Fibroblast of lung (primary cell): ENCODE data around the gene CMC2. TPM values are rescaled to one million over a fixed set of nuclear protein-coding genes. Genes with fewer than 3 reads are reported as not detected.

Experiments
- DNase-seq, 2 donors: peaks; one replicate each; pipeline versions ENCODE4 v3.0.0 to v3.0.0-alpha.2; 2010; ENCODE audit warnings: low read depth in 2 of 2
- H2AFZ ChIP-seq: 2 replicates; pipeline ENCODE4 v1.5.1; 2012; ENCODE audit warnings: low read length, control low read depth, inconsistent platforms
- H3K27ac ChIP-seq: 2 replicates; pipeline ENCODE4 v1.5.1; 2011; ENCODE audit warnings: low read length, control low read depth; ENCODE audit not compliant: insufficient read depth
- H3K27me3 ChIP-seq: 2 replicates; pipeline ENCODE4 v1.5.1; 2011; ENCODE audit warnings: mild to moderate bottlenecking, low read length; ENCODE audit not compliant: control insufficient read depth, insufficient read depth
- H3K36me3 ChIP-seq: 2 replicates; pipeline ENCODE4 v1.5.1; 2011; ENCODE audit warnings: low read length; ENCODE audit not compliant: control insufficient read depth, insufficient read depth
- H3K4me1 ChIP-seq: 2 replicates; pipeline ENCODE4 v1.5.1; 2011; ENCODE audit warnings: low read length; ENCODE audit not compliant: control insufficient read depth, insufficient read depth; ENCODE audit errors: extremely low read depth
- H3K4me2 ChIP-seq: 2 replicates; pipeline ENCODE4 v1.5.1; 2011; ENCODE audit warnings: low read length, control low read depth; ENCODE audit not compliant: insufficient read depth; ENCODE audit errors: extremely low read depth
- H3K4me3 ChIP-seq, 4 experiments: fragments of 200-600 bp in 1 of 4; sonication (generic) in 1 of 4; replicated peaks in 1 of 4; 2 replicates each; pipeline ENCODE4 v1.5.1; 2011 to 2016; ENCODE audit warnings: low read length in 4 of 4, low read depth in 3 of 4, mild to moderate bottlenecking in 3 of 4, control low read depth in 2 of 4, inconsistent platforms in 1 of 4, mixed read lengths in 1 of 4; ENCODE audit not compliant: insufficient read depth in 1 of 4; ENCODE audit errors: control extremely low read depth in 1 of 4
- H3K79me2 ChIP-seq: 2 replicates; pipeline ENCODE4 v1.5.1; 2012; ENCODE audit warnings: mild to moderate bottlenecking, low read length, inconsistent platforms; ENCODE audit not compliant: control insufficient read depth, insufficient read depth
- H3K9ac ChIP-seq: 2 replicates; pipeline ENCODE4 v1.5.1; 2011; ENCODE audit warnings: mild to moderate bottlenecking, low read length, control low read depth; ENCODE audit not compliant: insufficient read depth
- H3K9me3 ChIP-seq: 2 replicates; pipeline ENCODE4 v1.5.1; 2012; ENCODE audit warnings: low read depth, low read length; ENCODE audit not compliant: control insufficient read depth, insufficient read depth
- H4K20me1 ChIP-seq: 2 replicates; pipeline ENCODE4 v1.5.1; 2011; ENCODE audit warnings: low read length; ENCODE audit not compliant: control insufficient read depth, insufficient read depth; ENCODE audit errors: extremely low read depth
- EZH2 ChIP-seq: IDR thresholded peaks from 2 replicates; pipeline ENCODE4 v1.5.1; 2012; ENCODE audit warnings: low read length, control low read depth, mild to moderate bottlenecking; ENCODE audit errors: missing control alignments
- polyA plus RNA-seq, 2 donors: library from polyadenylated mRNA; depleted of rRNA in 1 of 2; stranded (reverse) in 1 of 2; unstranded in 1 of 2; fragments of >200 nt; gene quantifications; 2 replicates each; pipeline ENCODE4 v1.2.1, GENCODE V29; 2011 to 2012; ENCODE audit warnings: missing spikeins in 1 of 2
- total RNA-seq: library from RNA; depleted of rRNA; stranded (reverse); fragments of >200 nt; gene quantifications from 2 replicates; pipeline ENCODE4 v1.2.1, GENCODE V29; 2014
- TF ChIP-seq, protein P1 (sequence below), 2 donors: IDR thresholded peaks in 1 of 2; conservative IDR thresholded peaks in 1 of 2; 1 replicate in 1 of 2; 2 replicates in 1 of 2; pipeline ENCODE4 v1.5.1; 2011 to 2012; ENCODE audit warnings: low read length in 2 of 2, control low read depth in 1 of 2, inconsistent platforms in 1 of 2, low read depth in 1 of 2, mild to moderate bottlenecking in 1 of 2

Gene CMC2
- total and polyA plus RNA-seq, 2 donors (not counting 1 experiment from before 2014, with no cell fraction given): 70.5 to 77.3 TPM

DNA sequence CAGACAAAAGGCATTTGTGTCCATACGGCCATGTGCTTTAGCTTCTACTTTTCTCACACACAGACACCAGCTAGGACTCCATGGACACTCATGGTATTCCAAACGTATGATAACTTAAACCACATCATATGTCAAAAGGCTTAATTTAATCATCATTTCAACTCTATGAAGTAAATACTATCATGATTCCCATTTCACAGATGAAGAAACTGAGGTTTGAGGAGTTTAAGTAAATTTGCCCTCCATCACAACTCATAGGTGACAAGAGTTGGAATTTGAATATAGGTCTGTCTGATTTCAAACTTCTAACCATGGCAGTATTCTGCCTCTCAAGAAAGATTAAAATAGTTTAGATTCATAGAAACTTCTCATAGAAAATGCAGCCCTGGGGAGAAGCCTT, 43.8 kb downstream of the CMC2 start:
- no peak for DNase-seq
- H3K9ac ChIP-seq: no peak overlapping the region
- no peak for TF ChIP-seq EZH2
- TF ChIP-seq, protein P1, sequence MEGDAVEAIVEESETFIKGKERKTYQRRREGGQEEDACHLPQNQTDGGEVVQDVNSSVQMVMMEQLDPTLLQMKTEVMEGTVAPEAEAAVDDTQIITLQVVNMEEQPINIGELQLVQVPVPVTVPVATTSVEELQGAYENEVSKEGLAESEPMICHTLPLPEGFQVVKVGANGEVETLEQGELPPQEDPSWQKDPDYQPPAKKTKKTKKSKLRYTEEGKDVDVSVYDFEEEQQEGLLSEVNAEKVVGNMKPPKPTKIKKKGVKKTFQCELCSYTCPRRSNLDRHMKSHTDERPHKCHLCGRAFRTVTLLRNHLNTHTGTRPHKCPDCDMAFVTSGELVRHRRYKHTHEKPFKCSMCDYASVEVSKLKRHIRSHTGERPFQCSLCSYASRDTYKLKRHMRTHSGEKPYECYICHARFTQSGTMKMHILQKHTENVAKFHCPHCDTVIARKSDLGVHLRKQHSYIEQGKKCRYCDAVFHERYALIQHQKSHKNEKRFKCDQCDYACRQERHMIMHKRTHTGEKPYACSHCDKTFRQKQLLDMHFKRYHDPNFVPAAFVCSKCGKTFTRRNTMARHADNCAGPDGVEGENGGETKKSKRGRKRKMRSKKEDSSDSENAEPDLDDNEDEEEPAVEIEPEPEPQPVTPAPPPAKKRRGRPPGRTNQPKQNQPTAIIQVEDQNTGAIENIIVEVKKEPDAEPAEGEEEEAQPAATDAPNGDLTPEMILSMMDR (conservative IDR thresholded peaks at IDR 0.05 in 1 of 2, IDR thresholded peaks at IDR 0.05 in 1 of 2; ENCODE audit: low read depth in 1 of 2, low read length in 2 of 2): no peak
- H3K27ac ChIP-seq: no peak overlapping the region
- H3K4me1 ChIP-seq: no peaks in the 10 kb centered on the region
- H3K36me3 ChIP-seq: no peaks in the 10 kb centered on the region
- H4K20me1 ChIP-seq: no peaks in the 10 kb centered on the region
- no peak overlapping the region for H2AFZ ChIP-seq
- H3K4me2 ChIP-seq: no peak overlapping the region
- H3K27me3 ChIP-seq: no peaks in the 10 kb centered on the region
- H3K4me3 ChIP-seq: no peak overlapping the region
- no peaks in the 10 kb centered on the region for H3K9me3 ChIP-seq
- H3K79me2 ChIP-seq: no peaks in the 10 kb centered on the region

DNA sequence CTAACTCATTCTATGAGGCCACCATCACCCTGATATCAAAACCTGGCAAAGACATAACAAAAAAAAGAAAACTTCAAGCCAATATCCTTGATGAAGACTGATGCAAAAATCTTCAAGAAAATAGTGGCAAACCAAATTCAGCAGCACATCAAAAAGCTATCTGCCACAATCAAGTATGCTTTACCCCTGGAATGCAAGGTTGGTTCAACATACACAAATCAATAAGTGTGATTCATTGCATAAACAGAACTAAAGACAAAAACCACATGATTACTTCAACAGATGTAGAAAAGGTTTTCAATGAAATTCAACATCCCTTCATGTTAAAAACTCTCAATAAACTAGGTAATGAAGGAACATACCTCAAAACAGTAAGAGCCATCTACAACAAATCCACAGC, 48.4 kb downstream of the CMC2 start:
- Histone ChIP-seq H3K4me2 (no peak overlapping the region), H3K36me3 (no peaks in the 10 kb centered on the region), H2AFZ (no peak overlapping the region), H3K4me3 (no peak overlapping the region), H3K9ac (no peak overlapping the region), H3K9me3 (no peaks in the 10 kb centered on the region), H4K20me1 (no peaks in the 10 kb centered on the region), H3K79me2 (no peaks in the 10 kb centered on the region), H3K27me3 (no peaks in the 10 kb centered on the region), H3K27ac (no peak overlapping the region), H3K4me1 (no peaks in the 10 kb centered on the region)
- TF ChIP-seq, protein P1 (conservative IDR thresholded peaks at IDR 0.05 in 1 of 2, IDR thresholded peaks at IDR 0.05 in 1 of 2; ENCODE audit: low read depth in 1 of 2, low read length in 2 of 2): no peak
- TF ChIP-seq EZH2: no peak
- no peak for DNase-seq

DNA sequence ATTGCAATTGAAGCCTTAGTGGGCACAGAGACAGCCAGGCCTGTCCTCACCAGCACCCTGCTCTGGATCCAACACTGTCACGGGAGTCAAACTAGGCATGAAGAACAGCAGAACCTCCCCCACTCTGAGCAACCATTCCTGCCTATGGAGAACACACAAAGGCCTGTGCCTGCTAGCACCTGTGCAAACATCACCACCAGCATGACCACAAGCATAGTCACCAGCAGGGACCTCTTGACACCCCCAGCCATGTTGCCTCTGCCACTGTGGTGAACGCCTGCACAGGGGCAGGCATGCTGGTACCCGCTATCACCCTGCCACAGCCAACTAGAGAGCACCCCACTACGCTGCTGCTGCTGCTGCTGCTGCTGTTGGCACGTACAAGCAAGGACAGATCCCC, 51.7 kb downstream of the CMC2 start:
- H3K27me3 ChIP-seq: no peaks in the 10 kb centered on the region
- no peak overlapping the region for H3K4me3 ChIP-seq
- TF ChIP-seq, protein P1 (conservative IDR thresholded peaks at IDR 0.05 in 1 of 2, IDR thresholded peaks at IDR 0.05 in 1 of 2; ENCODE audit: low read depth in 1 of 2, low read length in 2 of 2): no peak
- no peaks in the 10 kb centered on the region for H4K20me1 ChIP-seq
- H3K36me3 ChIP-seq: no peaks in the 10 kb centered on the region
- no peaks in the 10 kb centered on the region for H3K79me2 ChIP-seq
- H2AFZ ChIP-seq: no peak overlapping the region
- H3K4me1 ChIP-seq: no peaks in the 10 kb centered on the region
- H3K4me2 ChIP-seq: no peak overlapping the region
- H3K27ac ChIP-seq: no peak overlapping the region
- DNase-seq: no peak
- H3K9me3 ChIP-seq: no peaks in the 10 kb centered on the region
- H3K9ac ChIP-seq: no peak overlapping the region
